ENCODE results near the gene RYR1.
A peak's percentile ranks its signal among the peaks of the same experiment; 100 is the strongest.
"Not testable (repeated sequence)": the region's sequence is repeated elsewhere in the genome, so short reads cannot be mapped to it uniquely, and the experiment has no call there.

The RYR1 gene

GRCh38 chr19:38463365-38463764 is 29.9 kb downstream of the RYR1 start:
- no peak for DNase-seq

- DNase-seq, result no peak
Observed at GRCh38 chr19:38464421-38465082, 31.1 kb downstream of the RYR1 start.

DNA sequence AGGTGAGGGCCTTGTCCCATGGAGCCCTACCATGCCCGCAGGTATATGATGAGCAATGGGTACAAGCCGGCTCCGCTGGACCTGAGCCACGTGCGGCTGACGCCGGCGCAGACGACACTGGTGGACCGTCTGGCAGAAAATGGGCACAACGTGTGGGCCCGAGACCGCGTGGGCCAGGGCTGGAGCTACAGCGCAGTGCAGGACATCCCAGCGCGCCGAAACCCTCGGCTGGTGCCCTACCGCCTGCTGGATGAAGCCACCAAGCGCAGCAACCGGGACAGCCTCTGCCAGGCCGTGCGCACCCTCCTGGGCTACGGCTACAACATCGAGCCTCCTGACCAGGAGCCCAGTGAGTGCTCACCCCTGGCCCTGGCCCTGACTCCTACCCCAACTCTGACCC is 32.6 kb downstream of the RYR1 start:
- DNase-seq, result no peak

DNA sequence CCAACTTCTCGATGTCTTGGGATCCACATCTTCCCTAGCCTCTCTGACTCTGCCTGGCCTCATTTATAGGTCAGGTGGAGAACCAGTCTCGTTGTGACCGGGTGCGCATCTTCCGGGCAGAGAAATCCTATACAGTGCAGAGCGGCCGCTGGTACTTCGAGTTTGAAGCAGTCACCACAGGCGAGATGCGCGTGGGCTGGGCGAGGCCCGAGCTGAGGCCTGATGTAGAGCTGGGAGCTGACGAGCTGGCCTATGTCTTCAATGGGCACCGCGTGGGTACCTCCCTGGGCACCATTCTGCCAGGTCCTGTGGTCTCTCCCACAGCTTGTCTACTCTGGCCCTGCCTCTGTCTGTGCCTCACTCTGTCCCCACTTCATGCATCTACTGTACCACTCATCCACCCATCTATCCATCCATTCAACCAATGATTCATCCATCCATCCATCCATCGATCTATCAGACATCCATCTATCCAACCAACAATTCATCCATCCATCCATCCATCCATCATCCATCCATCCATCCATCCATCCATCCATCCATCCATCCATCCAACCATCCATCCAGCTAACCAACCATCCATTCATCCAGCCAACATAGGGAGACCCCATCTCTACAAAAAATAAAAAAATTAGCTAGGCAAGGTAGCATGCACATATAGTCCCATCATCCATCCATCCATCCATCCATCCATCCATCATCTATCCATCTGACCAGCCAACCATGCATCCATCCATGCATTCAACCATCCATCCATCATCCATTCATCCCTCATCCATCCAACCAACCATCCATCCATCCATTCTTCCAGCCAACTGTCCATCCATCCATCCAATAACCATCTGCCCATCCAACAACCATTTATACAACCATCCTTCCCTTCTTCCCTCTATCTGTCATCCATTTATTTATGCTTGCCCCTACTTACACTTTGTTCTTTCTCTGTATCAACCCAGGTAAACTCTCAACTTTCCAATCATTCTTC is 34.3 kb downstream of the RYR1 start:
- no peak for DNase-seq

GRCh38 chr19:38469151-38469550 is 35.7 kb downstream of the RYR1 start:
- no peak for DNase-seq

DNA sequence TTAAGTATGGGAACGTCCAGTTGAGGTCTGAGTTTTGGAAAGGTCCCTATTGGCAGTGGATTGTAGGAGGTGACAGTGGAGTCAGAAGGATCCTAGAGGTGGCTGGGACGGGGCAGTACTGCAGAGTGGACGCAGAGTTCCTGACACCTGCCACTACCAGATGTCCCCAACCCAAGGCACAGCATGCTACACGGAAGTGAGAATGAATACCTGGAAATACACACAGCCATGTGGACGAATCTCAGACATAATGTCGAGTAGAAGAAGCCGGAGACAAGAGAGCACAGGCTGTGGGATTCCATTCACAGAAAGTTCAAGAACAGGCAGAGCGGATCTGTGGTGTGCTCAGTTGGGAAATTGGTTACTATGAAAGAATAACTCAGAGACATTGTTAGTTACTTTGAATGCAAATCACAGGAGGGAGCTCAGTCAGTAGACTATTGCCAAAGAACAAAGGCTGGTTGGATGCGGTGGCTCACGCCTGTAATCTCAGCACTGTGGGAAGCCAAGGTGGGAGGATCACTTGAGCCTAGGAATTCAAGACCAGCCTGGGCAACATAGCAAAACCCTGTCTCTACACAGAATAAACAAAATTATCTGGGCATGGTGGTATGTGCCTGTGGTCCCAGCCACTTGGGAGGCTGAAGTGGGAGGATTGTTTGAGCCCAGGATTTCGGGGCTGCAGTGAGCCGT is 37.4 kb downstream of the RYR1 start:
- DNase-seq, result peak; percentile 36

DNA sequence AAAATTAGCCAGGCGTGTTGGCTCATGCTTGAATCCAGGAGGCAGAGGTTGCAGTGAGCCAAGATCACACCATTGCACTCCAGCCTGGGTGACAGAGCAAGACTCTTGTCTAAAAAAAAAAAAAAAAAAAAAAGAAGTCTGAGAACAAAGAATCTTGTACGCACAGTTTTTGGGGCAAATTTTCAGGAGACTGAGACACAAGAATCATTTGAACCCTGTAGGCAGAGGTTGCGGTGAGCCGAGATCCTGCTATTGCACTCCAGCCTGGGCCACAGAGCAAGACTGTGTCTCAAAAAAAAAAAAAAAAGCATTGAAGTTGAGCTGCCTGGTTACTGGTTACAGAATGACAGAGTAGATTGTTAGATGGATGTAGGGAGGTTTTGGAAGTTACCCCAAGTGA is 39.2 kb downstream of the RYR1 start:
- not testable (repeated sequence) for DNase-seq

- DNase-seq, result no peak
Observed at GRCh38 chr19:38473201-38473600, 39.7 kb downstream of the RYR1 start.

- DNase-seq, result no peak
Observed at GRCh38 chr19:38475176-38475575, 41.7 kb downstream of the RYR1 start.

- peak; percentile 40 for DNase-seq
Observed at GRCh38 chr19:38478273-38478971, 44.9 kb downstream of the RYR1 start.

- DNase-seq, result no peak
Observed at GRCh38 chr19:38482496-38482895, 49.0 kb downstream of the RYR1 start.

- DNase-seq, result no peak
Observed at GRCh38 chr19:38483016-38483630, 49.6 kb downstream of the RYR1 start.

DNA sequence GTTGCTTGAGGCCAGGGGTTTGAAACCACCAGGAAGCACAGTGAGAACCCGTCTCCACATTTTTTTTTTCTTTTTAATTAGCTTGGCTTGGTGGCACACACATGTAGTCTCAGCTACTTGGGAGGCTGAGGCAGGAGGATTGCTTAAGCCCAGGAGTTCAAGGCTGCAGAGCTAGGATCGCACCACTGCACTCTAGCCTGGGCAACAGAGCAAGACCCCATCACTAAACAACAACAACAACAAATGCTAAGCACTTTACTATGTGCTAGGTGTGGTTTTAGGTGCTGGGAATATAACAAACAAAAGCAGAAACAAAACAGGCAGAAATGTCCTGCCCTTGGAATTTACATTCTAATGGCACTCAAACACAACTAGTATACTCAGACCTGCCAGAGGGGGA is 51.3 kb downstream of the RYR1 start:
- DNase-seq, result no peak

GRCh38 chr19:38485541-38486285 is 52.2 kb downstream of the RYR1 start:
- DNase-seq, result no peak

GRCh38 chr19:38486731-38487336 is 53.3 kb downstream of the RYR1 start:
- DNase-seq, result no peak

DNA sequence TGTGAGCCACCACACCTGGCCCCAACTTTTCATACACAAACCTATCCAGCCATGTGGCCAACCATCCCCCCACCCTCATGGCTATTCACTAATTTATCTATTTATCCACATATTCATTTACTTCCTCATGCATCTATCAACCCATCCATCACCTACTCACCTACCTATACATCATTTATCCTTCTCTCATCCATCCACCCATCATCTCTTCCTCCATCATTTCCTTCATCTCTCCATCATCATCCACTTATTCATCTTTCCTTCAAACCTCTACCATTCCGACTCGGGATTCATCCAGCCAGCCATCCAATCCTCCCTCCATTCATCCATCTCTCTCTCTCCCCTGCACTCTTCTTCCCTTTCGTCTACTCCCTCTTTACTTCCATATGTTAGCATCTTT is 54.6 kb downstream of the RYR1 start:
- DNase-seq, result no peak

- no peak for DNase-seq
Observed at GRCh38 chr19:38488776-38489481, 55.4 kb downstream of the RYR1 start.

- DNase-seq, result no peak
Observed at GRCh38 chr19:38490861-38491260, 57.4 kb downstream of the RYR1 start.

GRCh38 chr19:38492181-38492813 is 58.8 kb downstream of the RYR1 start:
- DNase-seq, result no peak

- no peak for DNase-seq
Observed at GRCh38 chr19:38494379-38494778, 60.9 kb downstream of the RYR1 start.

Measured in DMS53 (cell line).